Jurkat, Clone E6-1 (cell line): Measurements from ENCODE around the gene LSR.
"Not testable (repeated sequence)": the region's sequence is repeated elsewhere in the genome, so short reads cannot be mapped to it uniquely, and the experiment has no call there.

Source experiments
- DNase-seq: peaks from one replicate; pipeline ENCODE4 v3.0.0-alpha.2; 2011; ENCODE audit warnings: low read depth, low spot score
- H3K4me3 ChIP-seq: 2 replicates; pipeline ENCODE4 v1.5.1; 2011; ENCODE audit warnings: mild to moderate bottlenecking, low read length, control low read depth, moderate library complexity

Gene LSR

DNA sequence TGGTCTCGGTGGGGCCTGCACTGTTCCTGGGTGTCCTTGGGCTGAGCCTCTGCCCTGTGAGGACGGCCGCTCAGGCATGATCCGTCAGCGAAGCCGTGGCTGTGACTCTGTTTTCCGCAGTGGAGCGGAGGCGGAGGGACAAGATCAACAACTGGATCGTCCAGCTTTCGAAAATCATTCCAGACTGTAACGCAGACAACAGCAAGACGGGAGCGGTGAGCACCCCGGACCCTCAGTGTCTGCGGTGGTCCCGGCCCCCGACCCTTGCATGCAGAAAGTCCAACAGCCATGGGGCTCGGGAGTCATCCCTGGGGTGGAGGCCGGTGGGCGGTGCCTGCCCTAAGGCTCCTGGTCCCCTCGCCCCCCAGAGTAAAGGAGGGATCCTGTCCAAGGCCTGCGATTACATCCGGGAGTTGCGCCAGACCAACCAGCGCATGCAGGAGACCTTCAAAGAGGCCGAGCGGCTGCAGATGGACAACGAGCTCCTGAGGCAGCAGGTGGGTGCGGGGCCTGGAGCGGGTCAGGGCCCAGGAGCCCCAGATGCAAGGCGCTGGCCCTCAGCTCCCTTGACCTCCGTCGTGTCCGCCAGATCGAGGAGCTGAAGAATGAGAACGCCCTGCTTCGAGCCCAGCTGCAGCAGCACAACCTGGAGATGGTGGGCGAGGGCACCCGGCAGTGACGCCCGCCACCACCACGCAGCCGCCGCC lies 29.9 kb downstream of the LSR start:
- H3K4me3 ChIP-seq, result no peak overlapping the region
- no peak for DNase-seq

GRCh38 chr19:35279374-35279773 lies 30.6 kb downstream of the LSR start:
- no peak for DNase-seq
- no peak overlapping the region for H3K4me3 ChIP-seq

- H3K4me3 ChIP-seq, result no peak overlapping the region
- DNase-seq, result no peak
Observed at GRCh38 chr19:35279985-35280821, 31.4 kb downstream of the LSR start.

DNA sequence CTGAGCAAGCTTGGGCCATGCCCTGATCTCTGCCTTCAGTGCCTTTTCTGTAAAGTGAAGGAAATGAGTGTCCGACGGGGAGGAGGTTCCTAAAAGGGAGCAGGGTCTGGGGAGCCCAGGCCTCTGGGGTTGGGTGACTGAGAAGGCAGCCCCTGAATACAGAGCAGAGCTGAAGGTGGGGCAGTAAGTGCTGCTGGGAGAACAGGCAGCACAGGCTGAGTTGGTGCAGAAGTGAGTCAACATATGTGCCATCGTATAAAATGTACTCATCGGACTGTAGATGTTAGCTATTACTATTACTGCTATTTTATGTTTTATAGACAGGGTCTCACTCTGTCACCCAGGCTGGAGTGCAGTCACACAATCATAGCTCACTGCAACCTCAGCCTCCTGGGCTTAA lies 32.5 kb downstream of the LSR start:
- DNase-seq, result no peak
- no peak overlapping the region for H3K4me3 ChIP-seq

- no peak for DNase-seq
- H3K4me3 ChIP-seq, result no peak overlapping the region
Observed at GRCh38 chr19:35284153-35285094, 35.6 kb downstream of the LSR start.

DNA sequence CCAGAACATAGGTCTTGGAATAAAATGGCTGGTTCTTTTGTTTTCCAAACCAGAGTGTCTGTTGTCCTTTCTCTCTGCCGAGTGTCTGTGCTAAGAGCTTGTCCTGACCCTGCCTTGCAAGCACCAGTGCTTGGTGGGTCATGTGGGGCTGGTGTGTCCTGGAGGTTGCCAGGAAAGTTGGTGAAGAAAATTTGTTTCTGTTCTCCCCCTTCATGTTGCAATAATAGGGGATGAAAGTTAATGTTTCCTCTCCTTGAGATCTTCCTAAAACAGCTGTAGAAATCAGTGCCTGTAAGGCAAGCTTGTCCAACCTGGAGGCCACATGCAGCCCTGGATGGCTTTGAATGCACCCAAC lies 36.3 kb downstream of the LSR start:
- H3K4me3 ChIP-seq, result no peak overlapping the region
- DNase-seq, result no peak

- not testable (repeated sequence) for H3K4me3 ChIP-seq, DNase-seq
Observed at GRCh38 chr19:35285465-35285864, 36.7 kb downstream of the LSR start.

GRCh38 chr19:35286101-35286500 lies 37.3 kb downstream of the LSR start:
- DNase-seq, H3K4me3 ChIP-seq: not testable (repeated sequence)

GRCh38 chr19:35287713-35288112 lies 38.9 kb downstream of the LSR start:
- H3K4me3 ChIP-seq, result no peak overlapping the region
- no peak for DNase-seq

DNA sequence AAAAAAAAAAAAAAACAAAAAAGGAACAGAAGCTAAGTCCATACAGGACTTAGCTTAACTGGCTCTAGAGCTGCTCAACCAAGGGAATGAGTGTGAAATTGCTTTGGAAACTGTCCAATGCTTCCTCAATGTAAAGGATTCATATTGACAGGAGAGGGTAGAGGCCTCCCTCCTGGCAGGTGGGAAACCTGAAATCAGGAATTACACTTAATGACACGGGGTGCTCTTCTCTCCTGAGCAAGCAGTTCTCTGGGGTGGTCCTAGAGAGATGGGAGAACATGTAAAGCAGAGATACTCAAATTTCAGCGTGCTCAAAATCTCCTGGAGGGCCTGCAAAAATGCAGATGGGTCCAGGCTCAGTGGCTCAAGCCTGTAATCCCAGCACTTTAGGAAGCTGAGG lies 39.5 kb downstream of the LSR start:
- H3K4me3 ChIP-seq, result no peak overlapping the region
- DNase-seq, result no peak

GRCh38 chr19:35288906-35289305 lies 40.1 kb downstream of the LSR start:
- no peak overlapping the region for H3K4me3 ChIP-seq
- no peak for DNase-seq

- no peak for DNase-seq
- no peak overlapping the region for H3K4me3 ChIP-seq
Observed at GRCh38 chr19:35290381-35291127, 41.8 kb downstream of the LSR start.

GRCh38 chr19:35291259-35291658 lies 42.5 kb downstream of the LSR start:
- no peak for DNase-seq
- H3K4me3 ChIP-seq, result no peak overlapping the region

DNA sequence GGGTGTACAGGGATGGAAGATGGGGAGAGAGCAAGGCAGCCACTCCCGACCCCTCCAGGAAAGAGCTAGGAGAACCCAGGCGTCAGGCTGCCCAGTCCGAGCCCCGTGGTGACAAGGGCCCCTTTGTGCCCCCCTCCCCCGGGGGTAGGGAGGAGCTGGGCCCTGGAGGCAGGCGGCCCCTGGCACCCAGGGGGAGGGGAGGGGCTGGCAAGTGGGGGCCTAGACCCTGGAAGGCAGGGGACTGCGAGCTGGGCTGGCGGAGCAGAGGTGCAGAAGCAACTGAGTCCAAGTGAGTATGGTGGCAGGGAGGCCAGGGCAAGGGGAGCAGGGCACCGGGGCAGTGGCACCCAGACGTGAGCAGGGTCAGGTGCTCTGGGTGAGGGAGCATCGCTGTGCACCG lies 43.1 kb downstream of the LSR start, which contains the start of gene MAG:
MAG (plus strand) TSS at position 246 of the 400 bp plus-strand sequence. CDS start 3,248 bp downstream, outside the sequence.
- H3K4me3 ChIP-seq, result no peak within 1 kb of the TSS
- no peak for DNase-seq

GRCh38 chr19:35292421-35293362 lies 43.9 kb downstream of the LSR start:
- DNase-seq, result no peak
- H3K4me3 ChIP-seq, result no peak overlapping the region

DNA sequence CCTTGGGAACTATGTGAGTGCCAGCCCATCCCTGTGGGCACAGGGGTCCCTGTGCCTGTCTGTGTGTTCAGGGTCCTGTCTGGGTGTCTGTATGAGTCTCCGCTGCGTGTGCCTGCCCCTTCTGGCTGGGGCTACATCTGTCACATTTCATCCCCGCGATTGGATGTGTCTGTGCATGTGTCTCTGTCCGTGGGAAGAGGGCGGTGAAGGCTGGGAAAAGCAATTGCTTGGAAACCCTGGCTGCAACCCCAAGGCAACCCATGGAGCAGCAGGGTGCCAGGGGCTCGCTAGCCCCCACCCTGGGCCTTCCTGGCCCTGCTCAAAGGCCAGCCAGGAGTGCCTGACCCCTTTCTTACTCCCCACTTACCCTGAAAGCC lies 44.5 kb downstream of the LSR start:
- H3K4me3 ChIP-seq, result no peak overlapping the region
- no peak for DNase-seq

- no peak for DNase-seq
- H3K4me3 ChIP-seq, result no peak overlapping the region
Observed at GRCh38 chr19:35293808-35294207, 45.0 kb downstream of the LSR start.

DNA sequence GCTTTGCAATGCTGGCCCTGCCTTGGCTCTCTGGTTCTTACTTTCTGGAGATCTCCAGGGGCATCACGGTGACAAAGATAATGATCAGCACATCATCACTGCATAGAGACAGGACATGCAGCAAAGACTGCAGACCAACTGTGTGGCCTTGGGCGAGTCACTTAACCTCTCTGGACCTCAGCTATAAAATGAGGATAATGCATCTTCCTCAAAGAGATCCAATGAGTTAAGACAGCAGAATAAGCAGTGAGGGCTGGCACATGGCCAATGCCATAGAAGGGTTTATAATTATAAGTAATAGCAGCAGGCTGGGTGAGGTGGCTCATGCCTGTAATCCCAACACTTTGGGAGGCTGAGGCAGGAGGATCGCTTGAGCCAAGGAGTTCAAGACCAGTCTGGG lies 45.5 kb downstream of the LSR start:
- DNase-seq, result no peak
- no peak overlapping the region for H3K4me3 ChIP-seq
